Measurements from ENCODE around the gene CCRL2. TPM values are rescaled to one million over a fixed set of nuclear protein-coding genes. Genes with fewer than 3 reads are reported as not detected.

Gene CCRL2
- total RNA-seq, 4 donors from 2014 or later = 4.1 to 27.2 (median 17.0) TPM

- no peak for TF ChIP-seq CTCF (IDR thresholded peaks at IDR 0.05; ENCODE audit: low read depth)
These were observed 35.8 kb downstream of the CCRL2 start for GRCh38 chr3:46442576-46443530.

- no peak for TF ChIP-seq CTCF (IDR thresholded peaks at IDR 0.05; ENCODE audit: low read depth)
These were observed 40.3 kb downstream of the CCRL2 start for GRCh38 chr3:46447228-46447985.

GRCh38 chr3:46448721-46449120 is 41.7 kb downstream of the CCRL2 start:
- no peak for TF ChIP-seq CTCF (IDR thresholded peaks at IDR 0.05; ENCODE audit: low read depth)

GRCh38 chr3:46449755-46450552 is 42.9 kb downstream of the CCRL2 start:
- TF ChIP-seq CTCF (IDR thresholded peaks at IDR 0.05; ENCODE audit: low read depth) = no peak

GRCh38 chr3:46453526-46454208 is 46.6 kb downstream of the CCRL2 start:
- no peak for TF ChIP-seq CTCF (IDR thresholded peaks at IDR 0.05; ENCODE audit: low read depth)

- TF ChIP-seq CTCF (IDR thresholded peaks at IDR 0.05; ENCODE audit: low read depth) = no peak
These were observed 47.1 kb downstream of the CCRL2 start for GRCh38 chr3:46454209-46454595.

Measured in subcutaneous adipose tissue (tissue), 4 donors.